Lung (tissue), 12 donors: ENCODE measurements around the gene PRSS12. TPM values are rescaled to one million over a fixed set of nuclear protein-coding genes. Genes with fewer than 3 reads are reported as not detected.
A peak's percentile ranks its signal among the peaks of the same experiment; 100 is the strongest.
"Not testable (repeated sequence)": the region's sequence is repeated elsewhere in the genome, so short reads cannot be mapped to it uniquely, and the experiment has no call there.

Experiments
- ATAC-seq: fragments of 200-7000 bp; cut with Tn5 transposase; one replicate; pipeline ENCODE4 v1.9.1; 2020; ENCODE audit warnings: moderate number of reproducible peaks; ENCODE audit not compliant: insufficient read depth, low FRiP score
- DNase-seq, 3 donors: peaks; one replicate each; pipeline ENCODE4 v3.0.0-alpha.2; 2013 to 2017
- H3K27ac ChIP-seq, 2 donors: one replicate each; pipeline ENCODE4 v1.5.1; 2013; ENCODE audit warnings: mild to moderate bottlenecking in 2 of 2, moderate library complexity in 2 of 2, control low read depth in 1 of 2, inconsistent platforms in 1 of 2, low read depth in 1 of 2, low read length in 1 of 2
- H3K27me3 ChIP-seq, 3 donors: one replicate each; pipeline ENCODE4 v1.5.1; 2013; ENCODE audit warnings: low read length in 2 of 3; ENCODE audit not compliant: control insufficient read depth in 3 of 3, insufficient read depth in 3 of 3
- H3K36me3 ChIP-seq, 4 donors: one replicate each; pipeline ENCODE4 v1.5.1; 2013; ENCODE audit warnings: low read length in 4 of 4, mild to moderate bottlenecking in 1 of 4, moderate library complexity in 1 of 4; ENCODE audit not compliant: control insufficient read depth in 4 of 4, insufficient read depth in 4 of 4
- H3K4me1 ChIP-seq, 5 donors: one replicate each; pipeline ENCODE4 v1.5.1; 2013; ENCODE audit warnings: low read length in 5 of 5, mild to moderate bottlenecking in 2 of 5, moderate library complexity in 1 of 5; ENCODE audit not compliant: control insufficient read depth in 5 of 5, insufficient read depth in 5 of 5
- H3K4me3 ChIP-seq: one replicate; pipeline ENCODE4 v1.5.1; 2013; ENCODE audit warnings: mild to moderate bottlenecking, control low read depth, moderate library complexity
- H3K9ac ChIP-seq, 2 donors: one replicate each; pipeline ENCODE4 v1.5.1; 2013; ENCODE audit warnings: low read length in 2 of 2, control low read depth in 1 of 2; ENCODE audit not compliant: insufficient read depth in 1 of 2
- H3K9me3 ChIP-seq, 4 donors: one replicate each; pipeline ENCODE4 v1.5.1; 2013; ENCODE audit warnings: low read length in 3 of 4, mild to moderate bottlenecking in 1 of 4, moderate library complexity in 1 of 4; ENCODE audit not compliant: control insufficient read depth in 4 of 4, insufficient read depth in 3 of 4
- CTCF ChIP-seq: IDR thresholded peaks from 2 replicates; pipeline ENCODE4 v1.5.1; 2012; ENCODE audit warnings: mild to moderate bottlenecking; ENCODE audit errors: control extremely low read depth, extremely low read depth
- WGBS, 2 donors: extraction: QIAGEN DNeasy Blood & Tissue Kit; methylation state at CpG; one replicate each; pipeline ENCODE4 v1.1.7; 2013; 5-methylcytosine and 5-hydroxymethylcytosine counted together
- polyA plus RNA-seq, 2 donors: library from polyadenylated mRNA; stranded (reverse); fragments of 200-250 nt; gene quantifications; one replicate each; pipeline ENCODE4 v1.2.1, GENCODE V29; 2013
- total RNA-seq, 2 donors: library from RNA; depleted of rRNA in 1 of 2; stranded (reverse); fragments of >200 nt in 1 of 2; gene quantifications; one replicate each; pipeline ENCODE4 v1.2.1, GENCODE V29; 2014 to 2021
- donor health status: control.
- donor health status: control.
- donor health status: Bipolar disorder and iron deficiency.
- donor health status: healthy.
- donor health status: DM: yes; HTN: yes; CAD: no.

PRSS12 gene
- total and polyA plus RNA-seq, 4 donors: 2.9 to 55.0 (median 8.2) TPM

GRCh38 chr4:118314221-118314620 is 38.6 kb downstream of the PRSS12 start:
- H3K4me1 ChIP-seq: no peaks in the 10 kb centered on the region
- ATAC-seq: no peak
- no peaks in the 10 kb centered on the region for H3K27me3 ChIP-seq
- no peak overlapping the region for H3K27ac ChIP-seq
- no peak for TF ChIP-seq CTCF
- peaks cover 0 to 6% (median 2%) of the 10 kb centered on the region in 4 donors for H3K36me3 ChIP-seq
- no peak for DNase-seq
- WGBS, 2 donors: 87 to 94% methylated on average over 2 of the region's 2 CpGs
- no peak overlapping the region for H3K4me3 ChIP-seq
- H3K9me3 ChIP-seq: no peaks in the 10 kb centered on the region
- H3K9ac ChIP-seq: no peak overlapping the region

GRCh38 chr4:118313098-118313497 is 39.7 kb downstream of the PRSS12 start:
- Histone ChIP-seq H3K9me3 (no peaks in the 10 kb centered on the region), H3K4me3 (no peak overlapping the region), H3K27me3 (no peaks in the 10 kb centered on the region), H3K36me3 (peaks cover 0 to 9% (median 2%) of the 10 kb centered on the region in 4 donors), H3K27ac (no peak overlapping the region), H3K4me1 (no peaks in the 10 kb centered on the region), H3K9ac (no peak overlapping the region)
- ATAC-seq (no peak), DNase-seq (peak in 2 of 3 donors; percentile 21 to 32)
- 72 to 82% methylated on average over 6 of the region's 6 CpGs for WGBS, 2 donors
- TF ChIP-seq CTCF: no peak

- Histone ChIP-seq H3K4me3 (no peak overlapping the region), H3K27me3 (no peaks in the 10 kb centered on the region), H3K9me3 (no peaks in the 10 kb centered on the region), H3K36me3 (peaks cover 0 to 10% (median 3%) of the 10 kb centered on the region in 4 donors), H3K9ac (no peak overlapping the region), H3K4me1 (no peaks in the 10 kb centered on the region), H3K27ac (no peak overlapping the region)
- DNase-seq (no peak), ATAC-seq (no peak)
- TF ChIP-seq CTCF: no peak
- 62 to 63% methylated on average over 4 of the region's 4 CpGs for WGBS, 2 donors
Observed at GRCh38 chr4:118308306-118309030, 44.3 kb downstream of the PRSS12 start.

- no peaks in the 10 kb centered on the region for H3K9me3 ChIP-seq
- 57 to 76% methylated on average over 2 of the region's 2 CpGs for WGBS, 2 donors
- H3K4me1 ChIP-seq: no peaks in the 10 kb centered on the region
- H3K36me3 ChIP-seq: peaks cover 0 to 6% (median 3%) of the 10 kb centered on the region in 4 donors
- no peak overlapping the region for H3K27ac ChIP-seq
- ATAC-seq (no peak), DNase-seq (no peak)
- TF ChIP-seq CTCF: no peak
- H3K27me3 ChIP-seq: no peaks in the 10 kb centered on the region
- no peak overlapping the region for H3K4me3 ChIP-seq
- H3K9ac ChIP-seq: no peak overlapping the region
Observed at GRCh38 chr4:118307643-118308042, 45.2 kb downstream of the PRSS12 start.

GRCh38 chr4:118299619-118300018 is 53.2 kb downstream of the PRSS12 start:
- not testable (repeated sequence) for H3K27me3 ChIP-seq, H3K36me3 ChIP-seq, H3K27ac ChIP-seq, H3K9me3 ChIP-seq, H3K4me1 ChIP-seq, DNase-seq, H3K4me3 ChIP-seq, ATAC-seq, H3K9ac ChIP-seq
- 96 to 97% methylated on average over 6 of the region's 6 CpGs for WGBS, 2 donors
